GM12873 (cell line): ENCODE results near the gene DENND1A.

Experiments
- TF ChIP-seq, protein P1 (sequence below): IDR thresholded peaks from 2 replicates; pipeline ENCODE4 v1.5.1; 2012; ENCODE audit warnings: low read depth, mild to moderate bottlenecking, moderate library complexity, low read length, control low read depth; ENCODE audit not compliant: insufficient read depth; ENCODE audit errors: missing control alignments

Gene DENND1A

GRCh38 chr9:123957168-123957721 lies 27.3 kb upstream of the DENND1A start:
- TF ChIP-seq, protein P1, sequence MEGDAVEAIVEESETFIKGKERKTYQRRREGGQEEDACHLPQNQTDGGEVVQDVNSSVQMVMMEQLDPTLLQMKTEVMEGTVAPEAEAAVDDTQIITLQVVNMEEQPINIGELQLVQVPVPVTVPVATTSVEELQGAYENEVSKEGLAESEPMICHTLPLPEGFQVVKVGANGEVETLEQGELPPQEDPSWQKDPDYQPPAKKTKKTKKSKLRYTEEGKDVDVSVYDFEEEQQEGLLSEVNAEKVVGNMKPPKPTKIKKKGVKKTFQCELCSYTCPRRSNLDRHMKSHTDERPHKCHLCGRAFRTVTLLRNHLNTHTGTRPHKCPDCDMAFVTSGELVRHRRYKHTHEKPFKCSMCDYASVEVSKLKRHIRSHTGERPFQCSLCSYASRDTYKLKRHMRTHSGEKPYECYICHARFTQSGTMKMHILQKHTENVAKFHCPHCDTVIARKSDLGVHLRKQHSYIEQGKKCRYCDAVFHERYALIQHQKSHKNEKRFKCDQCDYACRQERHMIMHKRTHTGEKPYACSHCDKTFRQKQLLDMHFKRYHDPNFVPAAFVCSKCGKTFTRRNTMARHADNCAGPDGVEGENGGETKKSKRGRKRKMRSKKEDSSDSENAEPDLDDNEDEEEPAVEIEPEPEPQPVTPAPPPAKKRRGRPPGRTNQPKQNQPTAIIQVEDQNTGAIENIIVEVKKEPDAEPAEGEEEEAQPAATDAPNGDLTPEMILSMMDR = no peak

DNA sequence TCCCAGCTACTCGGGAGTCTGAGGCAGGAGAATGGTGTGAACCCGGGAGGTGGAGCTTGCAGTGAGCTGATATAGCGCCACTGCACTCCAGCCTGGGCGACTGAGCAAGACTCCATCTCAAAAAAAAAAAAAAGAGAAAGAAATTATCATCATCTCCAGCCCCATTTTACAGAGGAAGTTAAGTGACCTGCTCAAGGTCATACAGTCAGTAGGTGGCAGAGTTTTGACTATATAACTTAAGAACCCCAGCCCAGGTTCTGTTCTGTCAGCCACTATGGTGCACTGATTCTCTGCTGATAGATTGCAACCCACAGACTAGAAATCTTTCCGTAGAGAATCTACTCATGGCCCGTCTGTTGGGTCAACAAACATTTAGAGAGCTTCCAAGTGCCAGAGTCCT lies 25.7 kb upstream of the DENND1A start:
- TF ChIP-seq, protein P1 = peak; percentile 22

GRCh38 chr9:123954518-123955280 lies 24.8 kb upstream of the DENND1A start:
- TF ChIP-seq, protein P1 = no peak

DNA sequence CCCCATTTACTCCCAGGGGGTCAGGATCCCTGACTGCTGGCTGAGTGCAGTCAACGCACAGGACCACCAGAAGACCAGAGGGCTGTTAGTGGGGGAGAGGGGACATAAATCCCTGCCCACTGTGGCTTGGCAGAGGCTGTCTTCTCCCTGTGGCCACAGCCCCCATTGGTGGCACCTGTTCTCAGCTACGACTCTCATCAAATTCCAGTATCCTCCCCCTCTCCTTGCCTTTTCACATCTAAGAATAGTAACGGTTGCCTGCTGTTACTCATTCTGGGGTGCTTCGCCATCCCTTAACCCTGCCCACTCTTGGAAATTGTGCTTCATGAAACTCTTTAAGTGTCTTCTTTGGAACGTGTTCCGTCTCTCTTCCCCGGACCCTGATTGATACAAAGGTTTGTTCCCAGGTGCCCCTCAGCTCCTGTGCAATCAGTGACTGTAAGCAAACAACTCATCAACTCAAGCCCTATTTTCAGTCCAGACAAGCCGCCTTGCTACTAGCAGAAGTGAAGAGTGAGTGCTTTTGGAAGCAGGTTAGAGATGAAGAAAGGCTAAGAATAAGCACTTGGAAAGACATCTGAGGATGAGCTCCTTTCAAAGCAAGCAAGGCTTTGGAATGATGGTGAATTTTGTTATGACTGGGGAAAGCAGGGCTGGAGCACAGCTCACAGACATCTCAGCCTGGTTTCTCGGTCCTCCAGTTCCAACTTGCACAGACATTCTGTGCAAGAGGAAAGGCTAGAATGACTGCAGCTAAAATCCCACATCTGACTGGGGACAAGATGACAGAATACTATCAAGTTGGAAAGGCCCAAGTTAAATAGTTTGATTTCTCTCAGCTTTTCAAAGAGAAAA lies 22.9 kb upstream of the DENND1A start:
- TF ChIP-seq, protein P1 = no peak

- TF ChIP-seq, protein P1 = no peak
These were observed 18.4 kb upstream of the DENND1A start for GRCh38 chr9:123948286-123948685.

DNA sequence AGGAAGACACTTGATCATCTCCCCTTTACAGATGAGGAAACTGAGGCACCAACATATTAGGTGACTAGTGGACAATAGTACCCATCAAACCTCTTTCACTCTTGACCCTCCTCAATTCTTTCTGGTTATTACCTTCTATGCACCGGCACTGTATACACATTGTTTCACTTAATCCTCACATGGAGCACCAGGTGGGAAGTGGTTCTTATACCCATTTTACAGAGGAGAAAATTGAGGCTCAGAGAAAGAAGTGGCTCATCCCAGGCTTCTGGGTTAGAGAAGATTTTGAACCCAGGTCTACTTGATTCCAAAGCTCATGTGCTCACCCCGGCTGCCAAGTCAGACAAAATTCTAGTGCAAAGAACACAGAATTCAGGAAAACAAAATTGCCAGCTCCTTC lies 17.4 kb upstream of the DENND1A start:
- TF ChIP-seq, protein P1 = no peak

DNA sequence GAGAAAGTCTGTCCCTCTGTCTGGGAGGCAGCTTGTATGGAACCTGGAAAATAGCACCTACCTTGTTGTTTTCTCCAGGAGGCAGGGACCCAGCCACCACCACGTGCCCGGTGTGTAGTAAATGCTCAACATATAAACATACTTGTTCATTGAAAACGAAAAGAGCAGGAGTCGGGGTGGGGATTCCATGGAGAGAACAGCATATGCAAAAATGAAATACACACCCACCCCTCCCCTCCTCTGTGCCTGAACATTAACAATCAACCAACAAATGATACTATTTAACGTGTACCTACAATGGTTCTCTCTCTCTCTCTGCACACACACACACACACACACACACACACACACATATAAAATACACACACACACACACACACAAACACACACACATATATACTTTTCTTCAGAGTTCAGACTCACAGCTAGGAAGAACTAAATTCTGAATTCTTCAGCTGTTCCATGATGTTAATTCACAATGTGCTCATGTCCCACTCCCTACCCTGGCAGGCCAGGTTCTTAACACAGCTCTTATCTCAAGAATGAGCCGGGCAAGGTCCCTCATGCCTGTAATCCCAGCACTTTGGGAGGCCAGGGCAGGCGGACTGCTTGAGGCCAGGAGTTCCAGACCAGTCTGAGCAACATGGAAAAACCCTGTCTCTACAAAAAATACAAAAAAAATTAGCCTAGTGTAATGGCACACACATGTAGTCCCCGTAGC lies 16.3 kb upstream of the DENND1A start:
- TF ChIP-seq, protein P1 = no peak
